Coronary artery (tissue), 2 donors: ENCODE data around the gene GGT5.
"Not testable (repeated sequence)": the region's sequence is repeated elsewhere in the genome, so short reads cannot be mapped to it uniquely, and the experiment has no call there.

Source experiments
- DNase-seq: peaks from one replicate; pipeline ENCODE4 v3.0.0-alpha.2; 2017; ENCODE audit warnings: low spot score
- H3K27ac ChIP-seq, 2 donors: fragments of 200-600 bp; sonication (generic); one replicate each; pipeline ENCODE4 v1.5.1; 2016 to 2019
- H3K4me3 ChIP-seq: fragments of 200-600 bp; sonication (generic); 2 replicates; pipeline ENCODE4 v1.5.1; 2016; ENCODE audit warnings: mild to moderate bottlenecking, moderate library complexity
- CTCF ChIP-seq: fragments of 200-600 bp; sonication (generic); IDR thresholded peaks from one replicate; pipeline ENCODE4 v1.5.1; 2019; ENCODE audit warnings: antibody characterized with exemption

The GGT5 gene

GRCh38 chr22:24284747-24285203, 39.9 kb upstream of the GGT5 start:
- Histone ChIP-seq H3K27ac (peak overlapping the region in 1 of 2 donors; percentile 34), H3K4me3 (peak overlapping the region; percentile 14)
- no peak for TF ChIP-seq CTCF
- no peak for DNase-seq

GRCh38 chr22:24282401-24282800, 37.5 kb upstream of the GGT5 start:
- no peak for TF ChIP-seq CTCF
- no peak overlapping the region for H3K27ac ChIP-seq
- no peak for DNase-seq
- H3K4me3 ChIP-seq: no peak overlapping the region

GRCh38 chr22:24280363-24280762, 35.5 kb upstream of the GGT5 start:
- H3K4me3 ChIP-seq, DNase-seq, H3K27ac ChIP-seq: not testable (repeated sequence)

- peak overlapping the region; percentile 27 to 60 for H3K27ac ChIP-seq
- DNase-seq, H3K4me3 ChIP-seq: not testable (repeated sequence)
Observed at GRCh38 chr22:24274696-24275405, 30.0 kb upstream of the GGT5 start.

- Histone ChIP-seq H3K4me3 (peak overlapping the region; percentile 16), H3K27ac (peak overlapping the region; percentile 0 to 43)
- not testable (repeated sequence) for DNase-seq
Observed at GRCh38 chr22:24273906-24274305, 29.0 kb upstream of the GGT5 start.

GRCh38 chr22:24273031-24273430, 28.1 kb upstream of the GGT5 start:
- not testable (repeated sequence) for DNase-seq, H3K27ac ChIP-seq
- peak overlapping the region; percentile 89 for H3K4me3 ChIP-seq

GRCh38 chr22:24271386-24271854, 26.5 kb upstream of the GGT5 start:
- H3K4me3 ChIP-seq: peak overlapping the region; percentile 89

GRCh38 chr22:24270556-24271385, 25.9 kb upstream of the GGT5 start, which contains the start of gene SPECC1L:
TSS of gene SPECC1L (plus strand) at chr22:24270831. CDS start at chr22:24302232, 31,401 bp downstream.
- Histone ChIP-seq H3K4me3 (peak within 1 kb of the TSS; percentile 89), H3K27ac (peak within 1 kb of the TSS; percentile 96 to 98)
- DNase-seq: peak; percentile 98
- no peak for TF ChIP-seq CTCF

More at GRCh38 chr22:24271386-24271854, 26.5 kb upstream of the GGT5 start:
- peak; percentile 78 for DNase-seq
- H3K27ac ChIP-seq: peak overlapping the region; percentile 96 to 98
- TF ChIP-seq CTCF: no peak

GRCh38 chr22:24266495-24266894, 21.6 kb upstream of the GGT5 start:
- H3K4me3 ChIP-seq, DNase-seq, H3K27ac ChIP-seq: not testable (repeated sequence)
